Mammary epithelial cell (primary cell): ENCODE measurements around the gene SMYD3.

Experiments
- CTCF ChIP-seq, 2 donors: IDR thresholded peaks in 1 of 2; conservative IDR thresholded peaks in 1 of 2; 2 replicates each; pipeline ENCODE4 v1.5.1; 2011 to 2012; ENCODE audit warnings: inconsistent platforms in 2 of 2, low read length in 2 of 2, mild to moderate bottlenecking in 2 of 2, control low read depth in 1 of 2, low read depth in 1 of 2; ENCODE audit not compliant: insufficient read depth in 1 of 2; ENCODE audit errors: extremely low read depth in 1 of 2
- EZH2 ChIP-seq: IDR thresholded peaks from 2 replicates; pipeline ENCODE4 v1.6.1; 2012; ENCODE audit warnings: low read length, inconsistent platforms, borderline replicate concordance

GRCh38 chr1:245860657-245861544 lies 646.2 kb downstream of the SMYD3 start:
- TF ChIP-seq CTCF (conservative IDR thresholded peaks at IDR 0.05 in 1 of 2, IDR thresholded peaks at IDR 0.05 in 1 of 2; ENCODE audit: extremely low read depth in 1 of 2, insufficient read depth in 1 of 2, low read depth in 1 of 2, low read length in 2 of 2): no peak
- TF ChIP-seq EZH2: no peak
